Erythroblast (primary cell): ENCODE results near the gene XRCC4.

Source experiments
- GATA1 ChIP-seq: IDR thresholded peaks from 2 replicates; pipeline ENCODE4 v1.6.1; 2011; ENCODE audit warnings: low read depth, mild to moderate bottlenecking, control low read depth, low read length, moderate library complexity
- POLR2A ChIP-seq: IDR thresholded peaks from 2 replicates; pipeline ENCODE4 v1.6.1; 2011; ENCODE audit warnings: mild to moderate bottlenecking, low read length

DNA sequence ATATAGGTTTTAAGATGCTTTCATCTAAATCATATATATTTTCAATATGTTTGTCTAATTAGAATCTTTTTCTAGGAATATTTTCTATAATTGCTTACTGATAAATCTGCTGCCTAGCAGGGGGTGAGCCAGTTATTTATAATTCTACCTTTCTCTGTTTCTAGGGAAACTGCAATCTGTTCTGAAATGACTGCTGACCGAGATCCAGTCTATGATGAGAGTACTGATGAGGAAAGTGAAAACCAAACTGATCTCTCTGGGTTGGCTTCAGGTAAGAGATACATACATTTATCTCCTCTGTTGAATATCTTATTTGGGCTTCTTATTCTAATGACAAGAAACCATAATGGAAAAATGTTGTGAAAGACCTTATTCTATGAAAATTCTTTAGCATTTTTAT is 127.3 kb downstream of the XRCC4 start:
- TF ChIP-seq POLR2A (no peak), GATA1 (no peak)
